GM18526 (cell line): ENCODE data around the gene NFATC1.

Experiments used
- POLR2A ChIP-seq: IDR thresholded peaks from 3 replicates; pipeline ENCODE4 v1.6.1; 2011; ENCODE audit not compliant: insufficient read length; ENCODE audit errors: extremely low read depth

NFATC1 gene

GRCh38 chr18:79395761-79396404 lies at the start of gene NFATC1:
NFATC1 (plus strand) TSS chr18:79395930; CDS start chr18:79396225, 295 bp downstream.
- no peak for TF ChIP-seq POLR2A

- no peak for TF ChIP-seq POLR2A
Measured at GRCh38 chr18:79345981-79346380, 49.7 kb upstream of the NFATC1 start.

- TF ChIP-seq POLR2A, result no peak
Measured at GRCh38 chr18:79348066-79348465, 47.7 kb upstream of the NFATC1 start.

- no peak for TF ChIP-seq POLR2A
Measured at GRCh38 chr18:79352432-79352831, 43.3 kb upstream of the NFATC1 start.

- TF ChIP-seq POLR2A, result no peak
Measured at GRCh38 chr18:79353267-79353666, 42.5 kb upstream of the NFATC1 start.

GRCh38 chr18:79354350-79354749 lies 41.4 kb upstream of the NFATC1 start:
- TF ChIP-seq POLR2A, result no peak

GRCh38 chr18:79355433-79356335 lies 40.0 kb upstream of the NFATC1 start:
- no peak for TF ChIP-seq POLR2A

- TF ChIP-seq POLR2A, result no peak
Measured at GRCh38 chr18:79356435-79356834, 39.3 kb upstream of the NFATC1 start.

- TF ChIP-seq POLR2A, result no peak
Measured at GRCh38 chr18:79360933-79361332, 34.8 kb upstream of the NFATC1 start.

- TF ChIP-seq POLR2A, result no peak
Measured at GRCh38 chr18:79361766-79362522, 33.8 kb upstream of the NFATC1 start.

GRCh38 chr18:79365701-79366100 lies 30.0 kb upstream of the NFATC1 start:
- no peak for TF ChIP-seq POLR2A

GRCh38 chr18:79366177-79367094 lies 29.3 kb upstream of the NFATC1 start:
- no peak for TF ChIP-seq POLR2A

- TF ChIP-seq POLR2A, result no peak
Measured at GRCh38 chr18:79367480-79367879, 28.2 kb upstream of the NFATC1 start.

- TF ChIP-seq POLR2A, result no peak
Measured at GRCh38 chr18:79367989-79368388, 27.7 kb upstream of the NFATC1 start.

GRCh38 chr18:79368681-79369080 lies 27.0 kb upstream of the NFATC1 start:
- TF ChIP-seq POLR2A, result no peak
